H1 (cell line): Measurements from ENCODE around the gene TLE4. TPM values are rescaled to one million over a fixed set of nuclear protein-coding genes. Genes with fewer than 3 reads are reported as not detected.

Experiments used
- CBX8 ChIP-seq: fragments of 300-800, 300-1000 bp; sonication (generic); IDR thresholded peaks from 2 replicates; pipeline ENCODE4 v1.7.1; 2016; ENCODE audit warnings: low read depth, low read length, borderline replicate concordance
- CHD1 ChIP-seq: IDR thresholded peaks from 2 replicates; pipeline ENCODE4 v1.6.1; 2012; ENCODE audit warnings: low read depth, low read length, improper control_type of control experiment
- CHD7 ChIP-seq: fragments of 300-600 bp; sonication (generic); IDR thresholded peaks from 2 replicates; pipeline ENCODE4 v1.7.1; 2012; ENCODE audit warnings: low read length, moderate library complexity, mild to moderate bottlenecking, inconsistent platforms; ENCODE audit not compliant: insufficient replicate concordance
- CTCF ChIP-seq, 3 experiments: IDR thresholded peaks; 1 replicate in 2 of 3; 2 replicates in 1 of 3; pipeline versions ENCODE4 v1.5.1 to v1.6.1; 2011; ENCODE audit warnings: low read length in 3 of 3, mild to moderate bottlenecking in 3 of 3, inconsistent platforms in 2 of 3, low read depth in 1 of 3, moderate library complexity in 1 of 3; ENCODE audit not compliant: insufficient read depth in 1 of 3; ENCODE audit errors: control extremely low read depth in 1 of 3
- FOSL1 ChIP-seq: IDR thresholded peaks from 2 replicates; pipeline ENCODE4 v1.6.1; 2011; ENCODE audit warnings: mild to moderate bottlenecking, low read depth, low read length, moderate library complexity; ENCODE audit not compliant: insufficient read depth
- JUN ChIP-seq: IDR thresholded peaks from 2 replicates; pipeline ENCODE4 v1.6.1; 2011; ENCODE audit warnings: low read depth, mild to moderate bottlenecking, improper control_type of control experiment, low read length
- SAP30 ChIP-seq: fragments of 300-600 bp; sonication (generic); IDR thresholded peaks from 2 replicates; pipeline ENCODE4 v1.7.1; 2012; ENCODE audit warnings: low read length, moderate library complexity, mild to moderate bottlenecking, inconsistent platforms; ENCODE audit not compliant: insufficient read depth, insufficient replicate concordance
- SP1 ChIP-seq: IDR thresholded peaks from 2 replicates; pipeline ENCODE4 v1.6.1; 2011; ENCODE audit warnings: low read depth, low read length
- SRF ChIP-seq: IDR thresholded peaks from 2 replicates; pipeline ENCODE4 v1.6.1; 2011; ENCODE audit warnings: mild to moderate bottlenecking, low read depth, low read length, moderate library complexity
- polyA plus RNA-seq, 7 experiments: library from polyadenylated mRNA; depleted of rRNA in 3 of 7; stranded (reverse) in 5 of 7; unstranded in 2 of 7; fragments of >200 nt in 5 of 7; fragments of 200-250 nt in 2 of 7; gene quantifications; 1 replicate in 5 of 7; 2 replicates in 1 of 7; 4 replicates in 1 of 7; pipeline versions ENCODE4 v1.2.1 to v1.2.3, GENCODE V29; 2011 to 2013; ENCODE audit warnings: missing spikeins in 2 of 7, mixed read lengths in 2 of 7
- total RNA-seq: library from RNA; stranded (reverse); fragmentation: NEBNext Ultra II Directional; extraction: Animal tissue kit (Norgen Biotek cat#: 25700); gene quantifications from 2 replicates; pipeline ENCODE4 v1.2.1, GENCODE V29; 2021

The TLE4 gene
- total and polyA plus RNA-seq, 2 of the 8 experiments (the other 6 are each of a cell fraction or from before 2014, with no cell fraction given) = 32.4 to 36.9 TPM

- TF ChIP-seq CHD7 (no peak), CHD1 (no peak), SRF (no peak), CTCF (IDR thresholded peaks at IDR 0.05; ENCODE audit: control extremely low read depth in 1 of 3, insufficient read depth in 1 of 3, low read depth in 1 of 3, low read length in 3 of 3) (no peak), CBX8 (no peak), JUN (no peak), SP1 (no peak), SAP30 (no peak), FOSL1 (no peak)
Measured at GRCh38 chr9:79616013-79616412, 44.2 kb downstream of the TLE4 start (continued).
